ENCODE data around the gene IL17RD.

IL17RD gene

GRCh38 chr3:57088503-57088902, 76.7 kb downstream of the IL17RD start:
- POLR2A ChIA-PET: interaction anchor here (0.7 kb wide), 1 partner anchor 20 kb away, joined by 3 read pairs; no protein-coding TSS in a partner anchor
- TF ChIP-seq TRIM28 (IDR thresholded peaks at IDR 0.05; ENCODE audit: borderline replicate concordance, low read length): no peak
- H3K36me3 ChIP-seq (ENCODE audit: control insufficient read depth in 2 of 2, insufficient read depth in 1 of 2, low read length in 2 of 2): no peaks in the 10 kb centered on the region
- H3K4me1 ChIP-seq (ENCODE audit: control insufficient read depth, insufficient read depth, low read length): no peaks in the 10 kb centered on the region
- H3K27ac ChIP-seq (ENCODE audit: extremely low read depth, low read depth, low read length): no peak overlapping the region
- no peak overlapping the region for H3K4me3 ChIP-seq (ENCODE audit: low read depth, low read length)
- CTCF ChIA-PET: interaction anchor here (0.6 to 1.1 kb wide), 3 partner anchors 8 to 93 kb away, joined by 3 to 8 read pairs (median 3); no protein-coding TSS in a partner anchor
- no peaks in the 10 kb centered on the region for H3K9me3 ChIP-seq (ENCODE audit: control insufficient read depth, insufficient read depth, low read depth, low read length)

- POLR2A ChIA-PET: interaction anchor here (0.7 kb wide), 1 partner anchor 19 kb away, joined by 3 read pairs; no protein-coding TSS in a partner anchor
- no peak overlapping the region for H3K27ac ChIP-seq (ENCODE audit: extremely low read depth, low read depth, low read length)
- no peaks in the 10 kb centered on the region for H3K4me1 ChIP-seq (ENCODE audit: control insufficient read depth, insufficient read depth, low read length)
- no peak overlapping the region for H3K4me3 ChIP-seq (ENCODE audit: low read depth, low read length)
- H3K36me3 ChIP-seq (ENCODE audit: control insufficient read depth in 2 of 2, insufficient read depth in 1 of 2, low read length in 2 of 2): no peaks in the 10 kb centered on the region
- H3K9me3 ChIP-seq (ENCODE audit: control insufficient read depth, insufficient read depth, low read depth, low read length): no peaks in the 10 kb centered on the region
- CTCF ChIA-PET: interaction anchor here (0.8 to 1.1 kb wide), 4 partner anchors 12 to 92 kb away, joined by 3 to 8 read pairs (median 3); no protein-coding TSS in a partner anchor
- TF ChIP-seq ZNF785 (tag by site-specific recombination; IDR thresholded peaks at IDR 0.05) (no peak), YY1 (tag by site-specific recombination; IDR thresholded peaks at IDR 0.05) (no peak), PBX3 (CRISPR knock-in tag; IDR thresholded peaks at IDR 0.05) (no peak), ZBTB48 (tag by site-specific recombination; IDR thresholded peaks at IDR 0.05) (no peak), ZNF121 (tag by site-specific recombination; IDR thresholded peaks at IDR 0.05) (peak; percentile 91)
- TF ChIP-seq, protein P1, sequence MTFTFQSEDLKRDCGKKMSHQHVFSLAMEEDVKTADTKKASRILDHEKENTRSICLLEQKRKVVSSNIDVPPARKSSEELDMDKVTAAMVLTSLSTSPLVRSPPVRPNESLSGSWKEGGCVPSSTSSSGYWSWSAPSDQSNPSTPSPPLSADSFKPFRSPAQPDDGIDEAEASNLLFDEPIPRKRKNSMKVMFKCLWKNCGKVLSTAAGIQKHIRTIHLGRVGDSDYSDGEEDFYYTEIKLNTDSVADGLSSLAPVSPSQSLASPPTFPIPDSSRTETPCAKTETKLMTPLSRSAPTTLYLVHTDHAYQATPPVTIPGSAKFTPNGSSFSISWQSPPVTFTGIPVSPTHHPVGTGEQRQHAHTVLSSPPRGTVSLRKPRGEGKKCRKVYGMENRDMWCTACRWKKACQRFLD (tag by site-specific recombination; IDR thresholded peaks at IDR 0.05): no peak
Measured at GRCh38 chr3:57087361-57088092, 77.6 kb downstream of the IL17RD start.

DNA sequence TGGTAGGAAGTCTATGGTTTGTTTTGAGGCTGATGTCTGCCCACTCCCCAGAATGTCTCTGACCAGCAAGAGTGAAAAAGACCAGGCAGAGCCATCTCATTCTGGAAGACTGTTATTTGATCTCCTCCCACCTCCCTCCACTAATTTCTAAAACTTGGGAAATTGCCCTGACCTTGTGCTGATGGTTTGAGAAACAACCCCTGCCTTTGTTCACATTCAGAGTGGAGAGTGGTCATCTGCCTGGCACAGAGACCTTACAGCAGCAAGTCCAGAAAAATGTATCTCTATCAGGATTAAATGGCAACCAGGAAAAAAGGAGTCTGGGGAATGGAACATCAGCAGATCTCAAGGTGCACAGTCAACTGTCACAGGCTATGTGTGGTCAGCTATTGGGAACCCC, 79.0 kb downstream of the IL17RD start:
- TF ChIP-seq ZNF629 (tag by site-specific recombination; IDR thresholded peaks at IDR 0.05): no peak
- no peak for TF ChIP-seq ZSCAN5A (tag by site-specific recombination; IDR thresholded peaks at IDR 0.05)
- TF ChIP-seq, protein P2, sequence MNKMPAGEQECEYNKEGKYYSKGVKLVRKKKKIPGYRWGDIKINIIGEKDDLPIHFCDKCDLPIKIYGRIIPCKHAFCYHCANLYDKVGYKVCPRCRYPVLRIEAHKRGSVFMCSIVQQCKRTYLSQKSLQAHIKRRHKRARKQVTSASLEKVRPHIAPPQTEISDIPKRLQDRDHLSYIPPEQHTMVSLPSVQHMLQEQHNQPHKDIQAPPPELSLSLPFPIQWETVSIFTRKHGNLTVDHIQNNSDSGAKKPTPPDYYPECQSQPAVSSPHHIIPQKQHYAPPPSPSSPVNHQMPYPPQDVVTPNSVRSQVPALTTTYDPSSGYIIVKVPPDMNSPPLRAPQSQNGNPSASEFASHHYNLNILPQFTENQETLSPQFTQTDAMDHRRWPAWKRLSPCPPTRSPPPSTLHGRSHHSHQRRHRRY (tag by site-specific recombination; IDR thresholded peaks at IDR 0.05): no peak
- TF ChIP-seq ZNF23 (tag by site-specific recombination; IDR thresholded peaks at IDR 0.05; ENCODE audit: borderline replicate concordance): no peak
- no peaks in the 10 kb centered on the region for H3K36me3 ChIP-seq (ENCODE audit: control insufficient read depth in 2 of 2, insufficient read depth in 1 of 2, low read length in 2 of 2)
- no peak overlapping the region for H3K27ac ChIP-seq (ENCODE audit: extremely low read depth, low read depth, low read length)
- H3K9me3 ChIP-seq (ENCODE audit: control insufficient read depth, insufficient read depth, low read depth, low read length): no peaks in the 10 kb centered on the region
- H3K4me3 ChIP-seq (ENCODE audit: low read depth, low read length): no peak overlapping the region
- no peaks in the 10 kb centered on the region for H3K4me1 ChIP-seq (ENCODE audit: control insufficient read depth, insufficient read depth, low read length)
- POLR2A ChIA-PET: no interaction called here
- CTCF ChIA-PET: no interaction called here

GRCh38 chr3:57085211-57085610, 79.9 kb downstream of the IL17RD start:
- H3K27ac ChIP-seq (ENCODE audit: extremely low read depth, low read depth, low read length): no peak overlapping the region
- no peaks in the 10 kb centered on the region for H3K9me3 ChIP-seq (ENCODE audit: control insufficient read depth, insufficient read depth, low read depth, low read length)
- H3K36me3 ChIP-seq (ENCODE audit: control insufficient read depth in 2 of 2, insufficient read depth in 1 of 2, low read length in 2 of 2): no peaks in the 10 kb centered on the region
- H3K4me1 ChIP-seq (ENCODE audit: control insufficient read depth, insufficient read depth, low read length): no peaks in the 10 kb centered on the region
- POLR2A ChIA-PET: no interaction called here
- H3K4me3 ChIP-seq (ENCODE audit: low read depth, low read length): no peak overlapping the region
- CTCF ChIA-PET: no interaction called here
- no peak for TF ChIP-seq SP7 (tag by site-specific recombination; IDR thresholded peaks at IDR 0.05)
- TF ChIP-seq ZNF785 (tag by site-specific recombination; IDR thresholded peaks at IDR 0.05): no peak
- TF ChIP-seq ZNF423 (tag by site-specific recombination; IDR thresholded peaks at IDR 0.05): no peak
- TF ChIP-seq ZNF24 (tag by site-specific recombination; IDR thresholded peaks at IDR 0.05): no peak
- TF ChIP-seq ZFP69B (tag by site-specific recombination; IDR thresholded peaks at IDR 0.05): no peak
- TF ChIP-seq ZNF426 (tag by site-specific recombination; IDR thresholded peaks at IDR 0.05): no peak
- TF ChIP-seq ZXDB (tag by site-specific recombination; IDR thresholded peaks at IDR 0.05): no peak
- TF ChIP-seq GLI2 (tag by site-specific recombination; IDR thresholded peaks at IDR 0.05; ENCODE audit: borderline replicate concordance, low read depth): no peak
- no peak for TF ChIP-seq ZNF248 (tag by site-specific recombination; IDR thresholded peaks at IDR 0.05)
- TF ChIP-seq ZNF433 (tag by site-specific recombination; IDR thresholded peaks at IDR 0.05; ENCODE audit: low read depth): no peak
- no peak for TF ChIP-seq ZNF16 (tag by site-specific recombination; IDR thresholded peaks at IDR 0.05; ENCODE audit: low read depth)
- TF ChIP-seq PRDM6 (tag by site-specific recombination; IDR thresholded peaks at IDR 0.05): no peak
